Left colon (tissue), 2 donors: ENCODE measurements around the gene MORN4. TPM values are rescaled to one million over a fixed set of nuclear protein-coding genes. Genes with fewer than 3 reads are reported as not detected.
"Not testable (repeated sequence)": the region's sequence is repeated elsewhere in the genome, so short reads cannot be mapped to it uniquely, and the experiment has no call there.

Source experiments
- ATAC-seq: fragments of 200-7000 bp; cut with Tn5 transposase; one replicate; pipeline ENCODE4 v1.9.1; 2020; ENCODE audit warnings: mild to moderate bottlenecking, moderate library complexity
- DNase-seq, 2 donors: peaks; one replicate each; pipeline ENCODE4 v3.0.0-alpha.2; 2020
- intact Hi-C, 2 donors: fragments of 100-400 bp; cut with DNase I in 1 of 2; cut with micrococcal nuclease in 1 of 2; formaldehyde crosslinking; loops; one replicate each; pipeline versions ENCODE4 v1.11.2 to v1.14.0; 2022; cut with DNase I, micrococcal nuclease
- total RNA-seq, 2 donors: library from RNA; stranded (reverse); fragmentation: NEBNext Ultra II Directional; extraction: Animal tissue kit (Norgen Biotek cat#: 25700); gene quantifications; one replicate each; pipeline ENCODE4 v1.2.1, GENCODE V29; 2021
- donor health status: DM: no; HTN: no; CAD: no.
- donor health status: DM: yes; HTN: yes; CAD: no.

MORN4 gene
- total RNA-seq, 2 donors from 2014 or later = 1.3 to 1.6 TPM

DNA sequence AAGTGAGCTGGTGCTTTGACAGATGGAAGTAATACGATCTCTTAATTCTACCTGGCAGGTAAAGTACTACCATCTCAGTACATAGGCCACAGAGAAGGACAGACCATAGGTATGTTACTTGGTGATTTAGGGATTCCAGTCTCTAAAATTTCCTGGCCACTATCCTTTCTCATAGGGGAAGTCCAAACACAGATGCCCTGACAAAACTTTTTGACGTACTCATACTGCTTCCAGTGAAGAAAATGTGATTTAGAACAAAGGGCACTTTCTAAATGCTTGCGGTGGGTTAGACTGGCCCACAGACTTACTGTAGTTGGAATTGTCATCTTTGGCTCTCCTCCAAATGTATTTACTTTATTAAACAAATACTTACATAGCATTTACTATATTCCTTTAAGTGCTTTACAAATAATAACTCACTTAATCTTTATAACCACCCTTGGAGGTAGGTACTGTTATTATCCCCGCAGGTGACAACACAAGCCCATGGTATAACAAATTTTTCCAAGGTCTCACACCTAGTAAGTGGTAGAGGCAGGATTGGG is 10.2 kb upstream of the MORN4 start:
- ATAC-seq = no peak
- no peak for DNase-seq
- intact Hi-C loops = no loop called here

GRCh38 chr10:97642471-97643159 is 9.3 kb upstream of the MORN4 start:
- DNase-seq, intact Hi-C loops, ATAC-seq: not testable (repeated sequence)

DNA sequence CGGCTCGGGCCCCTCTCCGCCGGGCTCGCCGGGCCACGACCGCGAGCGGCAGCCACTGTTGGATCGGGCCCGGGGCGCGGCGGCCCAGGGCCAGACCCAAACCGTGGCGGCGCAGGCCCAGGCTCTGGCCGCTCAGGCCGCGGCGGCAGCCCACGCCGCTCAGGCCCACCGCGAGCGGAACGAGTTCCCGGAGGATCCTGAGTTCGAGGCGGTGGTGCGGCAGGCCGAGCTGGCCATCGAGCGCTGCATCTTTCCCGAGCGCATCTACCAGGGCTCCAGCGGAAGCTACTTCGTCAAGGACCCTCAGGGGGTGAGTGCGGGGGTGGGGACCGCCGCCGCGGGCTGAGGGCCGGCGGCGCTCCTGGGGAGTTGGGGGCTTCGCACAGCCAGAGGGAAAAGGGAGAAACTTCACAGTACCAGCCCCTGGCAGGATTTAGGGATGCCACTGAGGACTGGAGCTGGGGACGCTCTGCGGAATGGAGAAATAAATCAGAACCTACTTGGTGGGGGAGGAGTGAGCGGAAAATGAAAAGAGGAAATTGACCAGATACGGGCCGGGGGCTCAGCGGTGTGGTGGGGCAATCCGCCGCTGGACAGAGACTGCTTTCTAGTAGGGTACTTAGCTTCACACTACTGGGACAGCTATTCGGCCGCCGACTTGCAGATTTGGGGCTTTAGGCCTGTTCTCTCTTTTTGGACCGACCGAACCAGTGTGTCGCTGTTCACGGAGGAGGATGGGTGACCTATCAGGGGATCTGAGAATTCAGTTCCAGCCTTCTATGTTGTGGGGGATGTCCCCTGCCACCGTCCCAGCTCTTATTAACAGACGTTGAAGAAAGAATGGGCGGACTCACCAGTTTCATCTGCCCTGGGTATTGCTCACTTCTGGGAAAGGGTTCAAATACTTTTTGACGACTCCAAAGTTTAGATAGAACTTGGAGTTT is 7.8 kb upstream of the MORN4 start:
- peak; percentile 50 for ATAC-seq
- DNase-seq = peak; percentile 30 to 41
- intact Hi-C loops = no loop called here

GRCh38 chr10:97640174-97640867 is 7.0 kb upstream of the MORN4 start, which contains the start of gene PI4K2A:
Gene PI4K2A (plus strand): TSS chr10:97640671. CDS start chr10:97640743, 72 bp downstream.
- intact Hi-C loops = no loop called here
- DNase-seq = peak; percentile 99
- peak; percentile 99 for ATAC-seq

DNA sequence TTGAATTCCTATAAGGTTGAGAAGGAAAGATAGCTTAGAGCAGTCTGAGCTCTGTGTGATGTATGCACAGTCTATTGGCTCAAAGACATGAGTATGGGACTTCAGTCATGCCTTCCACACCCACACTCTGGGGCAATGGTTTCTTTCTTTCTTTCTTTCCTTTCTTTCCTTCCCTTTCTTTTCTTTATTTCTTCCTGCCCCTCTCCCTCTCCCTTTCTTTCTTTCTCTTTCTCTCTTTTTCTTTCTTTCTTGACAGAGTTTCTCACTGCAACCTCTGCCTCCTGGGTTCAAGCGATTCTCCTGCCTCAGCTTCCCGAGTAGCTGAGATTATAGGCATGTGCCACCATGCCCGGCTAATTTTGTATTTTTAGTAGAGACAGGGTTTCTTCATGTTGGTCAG is 5.8 kb upstream of the MORN4 start:
- ATAC-seq, intact Hi-C loops, DNase-seq: not testable (repeated sequence)

DNA sequence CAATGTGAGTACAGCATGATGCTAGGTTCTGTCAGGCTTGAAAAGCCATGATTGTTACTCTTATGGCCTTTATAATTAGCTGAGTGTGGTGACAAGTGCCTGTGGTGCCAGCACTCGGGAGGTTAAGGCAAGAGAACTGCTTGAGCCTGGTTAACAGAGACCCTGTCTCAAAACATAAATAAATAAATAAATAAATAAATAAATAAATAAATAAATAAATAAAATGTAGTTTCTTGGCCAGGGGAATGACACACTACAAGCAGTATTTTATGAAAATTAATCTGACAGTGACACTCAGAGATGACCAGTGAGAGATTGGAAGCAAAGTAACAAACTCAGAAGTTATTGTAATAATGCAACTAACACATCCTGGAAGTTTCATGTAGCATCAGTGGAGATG is 2.3 kb upstream of the MORN4 start:
- ATAC-seq (no peak), DNase-seq (no peak)
- intact Hi-C loops = no loop called here

DNA sequence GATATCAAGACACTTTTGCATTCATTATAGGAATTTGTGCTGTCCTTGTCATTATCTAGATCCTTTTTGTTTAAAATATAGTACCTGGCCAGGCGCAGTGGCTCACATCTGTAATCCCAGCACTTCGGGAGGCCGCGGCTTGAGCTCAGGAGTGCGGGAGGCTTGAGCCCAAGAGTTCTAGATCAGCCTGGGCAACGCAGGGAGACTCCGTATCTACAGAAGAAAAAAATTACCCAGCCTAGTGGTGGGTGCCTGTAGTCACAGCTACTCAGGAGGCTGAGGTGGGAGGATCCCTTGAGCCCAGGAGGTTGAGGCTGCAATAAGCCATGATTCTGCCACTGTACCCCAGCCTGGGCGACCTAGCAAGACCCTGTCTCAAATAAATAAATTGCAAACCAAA is 621 bp upstream of the MORN4 start:
- DNase-seq = peak in 1 of 2 donors; percentile 24
- peak; percentile 63 for ATAC-seq
- intact Hi-C loops = no loop called here

DNA sequence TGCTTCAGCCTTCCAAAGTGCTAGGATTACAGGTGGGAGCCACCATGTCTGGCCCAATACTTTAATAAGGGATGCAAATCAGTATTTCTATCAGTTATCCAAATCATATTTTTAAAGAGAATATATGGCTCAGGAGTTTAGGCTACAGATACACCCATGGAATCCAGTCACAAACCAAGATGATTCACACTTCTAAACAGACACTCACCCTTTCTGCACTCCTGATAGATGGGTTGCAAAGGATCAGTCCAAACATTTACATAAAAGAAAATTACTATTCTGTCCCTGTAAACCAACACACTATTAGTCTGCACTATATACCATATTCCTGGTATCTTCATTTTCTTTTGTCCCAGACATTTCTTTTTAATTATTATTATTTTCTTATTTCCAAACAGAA is 2.2 kb downstream of the MORN4 start:
- intact Hi-C loops = no loop called here
- ATAC-seq (no peak), DNase-seq (no peak)

GRCh38 chr10:97629289-97629688 is 4.0 kb downstream of the MORN4 start:
- ATAC-seq = no peak
- no peak for DNase-seq
- intact Hi-C loops = no loop called here

DNA sequence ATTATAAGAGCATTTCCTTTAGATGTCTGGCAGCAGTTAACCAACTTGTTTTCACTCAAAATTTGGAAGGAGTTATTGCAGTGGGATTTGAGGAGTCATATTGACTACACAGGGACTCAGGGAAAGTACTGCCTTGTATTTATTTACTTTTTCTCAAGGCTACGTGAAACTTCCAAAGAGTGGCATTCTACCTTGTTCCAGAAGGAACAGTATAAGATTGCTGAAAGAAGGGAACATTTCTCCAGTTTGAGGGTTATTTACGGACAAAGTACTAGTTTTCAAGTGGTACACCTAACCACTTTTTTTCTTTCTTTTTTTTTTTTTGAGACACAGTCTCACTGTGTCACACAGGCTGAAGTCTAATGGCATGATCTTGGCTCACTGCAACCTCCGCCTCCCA is 5.1 kb downstream of the MORN4 start:
- intact Hi-C loops = no loop called here
- ATAC-seq = no peak
- DNase-seq = no peak

DNA sequence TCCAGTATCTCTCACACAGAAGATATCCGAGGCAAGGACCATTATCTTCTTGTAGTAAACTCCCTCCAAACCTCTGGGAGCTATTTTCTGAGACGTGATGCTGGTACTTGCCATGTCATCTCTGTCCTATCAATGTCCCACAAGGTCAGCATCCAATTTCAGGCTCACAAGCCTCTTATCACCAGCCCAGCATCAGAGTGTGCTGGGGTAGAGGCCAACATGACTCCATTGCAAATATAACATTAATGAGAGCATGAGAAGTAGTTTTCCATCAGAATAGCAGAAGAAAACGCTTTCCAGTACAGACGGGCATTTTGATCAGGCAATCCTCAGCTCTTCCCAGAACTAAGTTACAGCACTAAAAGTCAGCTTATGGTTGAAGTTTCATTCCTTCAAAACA is 5.6 kb downstream of the MORN4 start:
- DNase-seq = no peak
- intact Hi-C loops = no loop called here
- no peak for ATAC-seq

- intact Hi-C loops = no loop called here
Observed at GRCh38 chr10:97623277-97623676, 10.0 kb downstream of the MORN4 start.

DNA sequence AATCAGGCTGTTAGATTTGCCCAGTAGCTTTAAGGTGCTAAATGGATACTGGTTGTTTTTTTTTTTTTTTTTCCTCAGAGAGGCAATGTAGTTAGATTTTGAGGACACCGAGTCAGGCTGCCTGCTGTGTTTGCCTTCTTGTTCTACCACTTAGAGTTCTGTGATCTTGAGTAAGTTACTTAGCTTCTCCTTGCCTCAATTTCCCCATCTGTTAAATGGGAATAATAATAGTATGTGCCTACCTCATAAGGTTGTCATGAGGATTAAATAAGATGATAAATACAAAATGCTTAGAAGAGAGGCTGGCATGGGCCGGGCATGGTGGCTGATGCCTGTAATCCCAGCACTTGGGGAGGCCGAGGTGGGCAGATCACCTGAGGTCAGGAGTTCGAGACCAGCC is 14.6 kb downstream of the MORN4 start:
- intact Hi-C loops = no loop called here
- ATAC-seq = no peak
- DNase-seq = no peak

More at GRCh38 chr10:97623277-97623676, 10.0 kb downstream of the MORN4 start:
- DNase-seq (no peak), ATAC-seq (no peak)

DNA sequence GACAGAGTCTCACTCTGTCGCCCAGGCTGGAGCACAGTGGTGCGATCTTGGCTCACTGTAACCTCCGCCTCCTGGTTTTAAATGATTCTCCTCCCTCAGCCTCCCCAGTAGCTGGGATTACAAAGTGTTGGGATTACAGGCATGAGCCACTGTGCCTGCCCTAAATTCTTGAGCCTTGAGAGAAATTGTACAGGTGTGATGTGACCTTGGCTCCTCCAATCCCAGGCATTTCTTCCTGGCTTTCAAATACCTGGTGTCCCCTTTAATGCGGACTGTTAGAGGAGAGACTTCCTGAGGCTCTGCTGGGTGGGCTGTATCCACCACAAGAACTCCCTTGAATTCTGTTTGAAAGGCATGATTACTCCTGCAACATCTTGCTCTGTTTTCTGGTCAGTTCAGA is 15.0 kb downstream of the MORN4 start:
- intact Hi-C loops = no loop called here
- ATAC-seq = no peak
- no peak for DNase-seq

- DNase-seq (no peak), ATAC-seq (peak; percentile 73)
- intact Hi-C loops = no loop called here
Observed at GRCh38 chr10:97612386-97612785, 20.9 kb downstream of the MORN4 start.

GRCh38 chr10:97611473-97611872 is 21.8 kb downstream of the MORN4 start:
- DNase-seq (no peak), ATAC-seq (no peak)
- intact Hi-C loops = no loop called here

DNA sequence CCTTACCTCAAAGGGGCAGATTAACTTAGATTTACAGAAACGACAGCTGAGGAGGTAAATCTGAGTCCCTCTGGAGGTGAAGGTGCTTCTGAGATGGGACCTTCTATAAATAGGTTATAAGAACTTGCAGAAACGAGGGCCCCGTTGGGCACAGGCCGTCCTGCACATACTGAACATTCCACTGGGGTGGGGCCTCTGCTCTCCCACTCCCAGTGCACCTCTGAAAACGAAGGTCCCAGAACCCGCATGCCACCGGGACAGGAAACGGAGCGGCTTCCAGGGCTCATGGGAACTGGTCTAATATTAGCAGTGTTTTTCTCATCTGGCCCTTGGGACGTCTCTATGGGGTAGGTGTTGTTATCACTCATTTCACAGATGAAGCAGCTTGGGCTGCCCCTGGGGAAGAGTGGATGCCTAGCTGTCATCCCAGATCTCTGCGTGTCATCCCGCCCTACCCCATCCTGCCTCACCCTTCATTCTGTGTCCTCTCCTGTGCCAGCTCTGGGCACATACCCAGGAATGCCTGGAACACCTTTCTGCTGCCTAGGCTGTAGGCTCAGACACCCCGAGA is 24.2 kb downstream of the MORN4 start:
- no peak for ATAC-seq
- DNase-seq = no peak
- intact Hi-C loops = no loop called here

DNA sequence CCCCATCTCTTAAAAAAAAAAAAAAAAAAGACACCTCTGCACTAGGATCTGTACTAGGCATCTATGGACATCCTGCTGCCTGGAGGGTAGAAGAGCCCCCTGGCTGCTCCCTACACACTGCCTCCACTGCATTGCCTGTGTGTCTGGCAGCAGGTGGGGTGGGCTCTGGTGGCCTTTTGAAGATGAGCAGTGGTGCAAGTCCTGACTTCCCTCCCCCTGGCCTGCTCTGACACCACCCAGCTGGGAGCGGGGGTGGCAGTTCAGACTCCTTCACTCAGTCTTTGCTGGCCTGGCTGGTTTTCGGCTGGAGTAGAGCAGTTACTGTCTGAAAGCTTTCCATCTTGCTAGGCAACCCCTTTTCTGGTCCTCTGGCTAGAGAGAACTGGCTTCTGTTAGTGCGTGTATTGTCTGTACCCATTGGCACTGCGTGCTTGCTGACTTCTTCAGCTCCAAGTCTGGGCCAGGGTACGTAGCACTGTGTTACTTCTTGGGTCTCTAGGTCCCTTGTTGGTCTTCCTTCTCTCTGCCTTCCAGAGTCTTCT is 26.1 kb downstream of the MORN4 start:
- ATAC-seq = no peak
- intact Hi-C loops = no loop called here

More for the DNA sequence above, 26.1 kb downstream of the MORN4 start:
- DNase-seq = no peak
